Activated naive CD4-positive, alpha-beta T cell treated with anti-CD3 and anti-CD28 coated beads for 36 hours (primary cell): ENCODE data around the gene DSC3. TPM values are rescaled to one million over a fixed set of nuclear protein-coding genes. Genes with fewer than 3 reads are reported as not detected.
A peak's percentile ranks its signal among the peaks of the same experiment; 100 is the strongest.

Source experiments
- CTCF ChIA-PET: fragments of 350-600 bp; sonication (Branson Sonifier 250); formaldehyde crosslinking; loops from one replicate; lab custom pipeline; 2021; ENCODE audit warnings: antibody characterized with exemption; lab: Charles Lee
- DNase-seq: peaks from one replicate; pipeline ENCODE4 v3.0.0-alpha.2; 2020
- H3K27ac Mint-ChIP-seq: one replicate; pipeline ENCODE4 v1.8.0; 2021; ENCODE audit warnings: mild to moderate bottlenecking, mixed read lengths
- H3K27me3 Mint-ChIP-seq: one replicate; pipeline ENCODE4 v1.8.0; 2021; ENCODE audit warnings: low read depth, mixed read lengths
- H3K36me3 Mint-ChIP-seq: one replicate; pipeline ENCODE4 v1.8.0; 2021; ENCODE audit warnings: low read depth, mixed read lengths
- H3K4me1 Mint-ChIP-seq: one replicate; pipeline ENCODE4 v1.8.0; 2021; ENCODE audit warnings: low read depth, mixed read lengths
- H3K4me3 Mint-ChIP-seq: one replicate; pipeline ENCODE4 v1.8.0; 2021; ENCODE audit warnings: mild to moderate bottlenecking, moderate library complexity, mixed read lengths
- H3K9me3 Mint-ChIP-seq: one replicate; pipeline ENCODE4 v1.8.0; 2021; ENCODE audit warnings: mixed read lengths
- intact Hi-C: fragments of 100-400 bp; cut with micrococcal nuclease; formaldehyde crosslinking; loops from one replicate; pipeline ENCODE4 v1.15.1; 2023
- total RNA-seq, 2 experiments: library from RNA; stranded (reverse); gene quantifications; one replicate each; pipeline ENCODE4 v1.2.3, GENCODE V29; 2021

DSC3 gene
- total RNA-seq, 2 experiments from 2014 or later: not detected

- H3K4me1 Mint-ChIP-seq: no peaks in the 10 kb centered on the region
- intact Hi-C loops: no loop called here
- CTCF ChIA-PET: no interaction called here
- peaks cover 7% of the 10 kb centered on the region for H3K9me3 Mint-ChIP-seq
- no peak overlapping the region for H3K4me3 Mint-ChIP-seq
- H3K27ac Mint-ChIP-seq: no peak overlapping the region
- no peaks in the 10 kb centered on the region for H3K27me3 Mint-ChIP-seq
- DNase-seq: no peak
- no peaks in the 10 kb centered on the region for H3K36me3 Mint-ChIP-seq
Measured at GRCh38 chr18:31057051-31057450, 14.5 kb upstream of the DSC3 start.

- CTCF ChIA-PET: no interaction called here
- no peaks in the 10 kb centered on the region for H3K4me1 Mint-ChIP-seq
- intact Hi-C loops: no loop called here
Measured at GRCh38 chr18:31056296-31056695, 13.8 kb upstream of the DSC3 start.

GRCh38 chr18:31050635-31051034 is 8.1 kb upstream of the DSC3 start:
- H3K4me3 Mint-ChIP-seq: no peak overlapping the region
- H3K27me3 Mint-ChIP-seq: peaks cover 6% of the 10 kb centered on the region
- intact Hi-C loops: no loop called here
- peaks cover 6% of the 10 kb centered on the region for H3K9me3 Mint-ChIP-seq
- no peak overlapping the region for H3K27ac Mint-ChIP-seq
- no peaks in the 10 kb centered on the region for H3K4me1 Mint-ChIP-seq
- DNase-seq: no peak
- H3K36me3 Mint-ChIP-seq: no peaks in the 10 kb centered on the region
- CTCF ChIA-PET: no interaction called here

More at GRCh38 chr18:31056296-31056695, 13.8 kb upstream of the DSC3 start:
- H3K27ac Mint-ChIP-seq: no peak overlapping the region
- H3K36me3 Mint-ChIP-seq: no peaks in the 10 kb centered on the region
- peaks cover 7% of the 10 kb centered on the region for H3K9me3 Mint-ChIP-seq
- no peak for DNase-seq
- no peak overlapping the region for H3K4me3 Mint-ChIP-seq
- H3K27me3 Mint-ChIP-seq: no peaks in the 10 kb centered on the region

GRCh38 chr18:31049189-31049588 is 6.6 kb upstream of the DSC3 start:
- Mint-ChIP-seq H3K4me3 (no peak overlapping the region), H3K9me3 (peaks cover 3% of the 10 kb centered on the region), H3K36me3 (no peaks in the 10 kb centered on the region), H3K4me1 (no peaks in the 10 kb centered on the region), H3K27me3 (peaks cover 11% of the 10 kb centered on the region), H3K27ac (no peak overlapping the region)
- no peak for DNase-seq
- intact Hi-C loops: no loop called here
- CTCF ChIA-PET: no interaction called here

GRCh38 chr18:31048216-31048615 is 5.7 kb upstream of the DSC3 start:
- H3K9me3 Mint-ChIP-seq: no peaks in the 10 kb centered on the region
- no peaks in the 10 kb centered on the region for H3K4me1 Mint-ChIP-seq
- no peak overlapping the region for H3K27ac Mint-ChIP-seq

GRCh38 chr18:31046916-31047315 is 4.4 kb upstream of the DSC3 start:
- peaks cover 4% of the 10 kb centered on the region for H3K4me1 Mint-ChIP-seq
- no peak overlapping the region for H3K27ac Mint-ChIP-seq
- DNase-seq: no peak
- intact Hi-C loops: no loop called here
- H3K4me3 Mint-ChIP-seq: no peak overlapping the region
- H3K27me3 Mint-ChIP-seq: peaks cover 29% of the 10 kb centered on the region
- CTCF ChIA-PET: no interaction called here
- peaks cover 4% of the 10 kb centered on the region for H3K36me3 Mint-ChIP-seq
- no peaks in the 10 kb centered on the region for H3K9me3 Mint-ChIP-seq

More at GRCh38 chr18:31048216-31048615, 5.7 kb upstream of the DSC3 start:
- Mint-ChIP-seq H3K27me3 (peaks cover 21% of the 10 kb centered on the region), H3K4me3 (no peak overlapping the region), H3K36me3 (peaks cover 2% of the 10 kb centered on the region)
- DNase-seq: no peak
- CTCF ChIA-PET: no interaction called here
- intact Hi-C loops: no loop called here

- peaks cover 42% of the 10 kb centered on the region for H3K27me3 Mint-ChIP-seq
- H3K36me3 Mint-ChIP-seq: peaks cover 4% of the 10 kb centered on the region
- CTCF ChIA-PET: interaction anchor here (0.6 kb wide), 1 partner anchor 114 kb away, joined by 3 read pairs; no protein-coding TSS in a partner anchor
- peaks cover 6% of the 10 kb centered on the region for H3K4me1 Mint-ChIP-seq
- DNase-seq: no peak
- intact Hi-C loops: no loop called here
- no peaks in the 10 kb centered on the region for H3K9me3 Mint-ChIP-seq
- no peak overlapping the region for H3K27ac Mint-ChIP-seq
- no peak overlapping the region for H3K4me3 Mint-ChIP-seq
Measured at GRCh38 chr18:31045599-31045998, 3.1 kb upstream of the DSC3 start.

GRCh38 chr18:31044926-31045325 is 2.4 kb upstream of the DSC3 start:
- H3K4me3 Mint-ChIP-seq: no peak overlapping the region
- H3K36me3 Mint-ChIP-seq: peaks cover 4% of the 10 kb centered on the region
- no peaks in the 10 kb centered on the region for H3K9me3 Mint-ChIP-seq
- peaks cover 45% of the 10 kb centered on the region for H3K27me3 Mint-ChIP-seq
- peaks cover 6% of the 10 kb centered on the region for H3K4me1 Mint-ChIP-seq
- intact Hi-C loops: no loop called here
- H3K27ac Mint-ChIP-seq: no peak overlapping the region
- CTCF ChIA-PET: interaction anchor here (0.6 kb wide), 1 partner anchor 115 kb away, joined by 3 read pairs; no protein-coding TSS in a partner anchor
- no peak for DNase-seq

- CTCF ChIA-PET: no interaction called here
- peaks cover 45% of the 10 kb centered on the region for H3K27me3 Mint-ChIP-seq
Measured at GRCh38 chr18:31043709-31044108, 1.2 kb upstream of the DSC3 start.

GRCh38 chr18:31042084-31042405 is 497 bp downstream of the DSC3 start:
- H3K27me3 Mint-ChIP-seq: peaks cover 45% of the 10 kb centered on the region

More at GRCh38 chr18:31043709-31044108, 1.2 kb upstream of the DSC3 start:
- intact Hi-C loops: no loop called here
- Mint-ChIP-seq H3K9me3 (no peaks in the 10 kb centered on the region), H3K4me3 (no peak overlapping the region), H3K27ac (no peak overlapping the region), H3K36me3 (peaks cover 4% of the 10 kb centered on the region), H3K4me1 (peaks cover 6% of the 10 kb centered on the region)
- no peak for DNase-seq

GRCh38 chr18:31041271-31042083 is 1.1 kb downstream of the DSC3 start:
- H3K27me3 Mint-ChIP-seq: peaks cover 44% of the 10 kb centered on the region
- peaks cover 6% of the 10 kb centered on the region for H3K4me1 Mint-ChIP-seq
- H3K9me3 Mint-ChIP-seq: no peaks in the 10 kb centered on the region
- intact Hi-C loops: no loop called here
- CTCF ChIA-PET: interaction anchor here (0.7 kb wide), 1 partner anchor 69 kb away, joined by 3 read pairs; no protein-coding TSS in a partner anchor
- no peak overlapping the region for H3K27ac Mint-ChIP-seq
- H3K4me3 Mint-ChIP-seq: peak overlapping the region; percentile 59
- peaks cover 4% of the 10 kb centered on the region for H3K36me3 Mint-ChIP-seq
- DNase-seq: no peak

More at GRCh38 chr18:31042084-31042405, 497 bp downstream of the DSC3 start:
- peaks cover 4% of the 10 kb centered on the region for H3K36me3 Mint-ChIP-seq
- no peak overlapping the region for H3K27ac Mint-ChIP-seq
- intact Hi-C loops: no loop called here
- H3K4me3 Mint-ChIP-seq: peak overlapping the region; percentile 59
- H3K9me3 Mint-ChIP-seq: no peaks in the 10 kb centered on the region
- CTCF ChIA-PET: no interaction called here
- peaks cover 6% of the 10 kb centered on the region for H3K4me1 Mint-ChIP-seq
- no peak for DNase-seq

- Mint-ChIP-seq H3K27ac (no peak overlapping the region), H3K9me3 (no peaks in the 10 kb centered on the region), H3K4me1 (peaks cover 6% of the 10 kb centered on the region), H3K4me3 (no peak overlapping the region), H3K36me3 (peaks cover 4% of the 10 kb centered on the region), H3K27me3 (peaks cover 41% of the 10 kb centered on the region)
- CTCF ChIA-PET: interaction anchor here (0.7 kb wide), 1 partner anchor 69 kb away, joined by 3 read pairs; no protein-coding TSS in a partner anchor
- no peak for DNase-seq
- intact Hi-C loops: no loop called here
Measured at GRCh38 chr18:31040686-31041270, 1.8 kb downstream of the DSC3 start.
